Adrenal gland (tissue), 5 donors: ENCODE results near the gene TMEM116.

Source experiments
- CTCF ChIP-seq, 6 experiments: fragments of 450-650 bp in 4 of 6; fragments of 200-600 bp in 2 of 6; sonication (generic) in 1 of 6; IDR thresholded peaks; 1 replicate in 5 of 6; 2 replicates in 1 of 6; pipeline versions ENCODE4 v1.5.1 to v1.8.0; 2016 to 2021; ENCODE audit warnings: antibody characterized with exemption in 6 of 6, mild to moderate bottlenecking in 2 of 6, moderate library complexity in 1 of 6
- POLR2A ChIP-seq, 2 donors: fragments of 450-650 bp; IDR thresholded peaks; one replicate each; pipeline ENCODE4 v1.6.1; 2017; ENCODE audit warnings: antibody characterized with exemption in 2 of 2, mild to moderate bottlenecking in 2 of 2, moderate library complexity in 1 of 2
- donor health status: DM: no; HTN: no; CAD: no.

DNA sequence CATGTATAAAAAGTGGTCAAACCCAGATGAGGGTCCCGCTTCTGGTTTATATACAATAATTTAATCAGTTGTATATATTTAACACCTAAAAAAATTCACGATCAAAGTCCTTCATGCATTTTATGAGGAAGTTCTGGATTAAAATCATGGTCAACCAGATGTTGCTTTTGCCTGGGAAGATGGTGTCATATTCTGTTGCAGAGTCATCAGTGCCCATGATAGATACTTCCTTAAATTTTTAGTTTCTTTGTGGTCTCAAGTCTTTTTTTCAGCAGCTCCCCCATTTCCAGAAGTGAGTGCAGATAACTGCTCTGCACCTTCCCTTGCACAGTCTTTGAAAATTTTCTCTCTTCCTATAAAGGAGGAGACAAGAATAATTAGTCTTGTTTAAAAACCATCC, 16.3 kb upstream of the TMEM116 start:
- TF ChIP-seq CTCF (IDR thresholded peaks at IDR 0.05) (no peak), POLR2A (IDR thresholded peaks at IDR 0.05) (no peak)
